Sciatic nerve (tissue), 2 donors: Measurements from ENCODE around the gene PACS2. TPM values are rescaled to one million over a fixed set of nuclear protein-coding genes. Genes with fewer than 3 reads are reported as not detected.
A peak's percentile ranks its signal among the peaks of the same experiment; 100 is the strongest.

Source experiments
- ATAC-seq: fragments of 200-7000 bp; cut with Tn5 transposase; one replicate; pipeline ENCODE4 v1.9.1; 2020; ENCODE audit warnings: mild to moderate bottlenecking, moderate library complexity
- DNase-seq: peaks from one replicate; pipeline ENCODE4 v3.0.0-alpha.2; 2020; ENCODE audit warnings: low spot score
- intact Hi-C: fragments of 100-400 bp; cut with DNase I; formaldehyde crosslinking; loops from one replicate; pipeline ENCODE4 v1.14.2; 2022
- total RNA-seq: library from RNA; stranded (reverse); fragmentation: NEBNext Ultra II Directional; extraction: Animal tissue kit (Norgen Biotek cat#: 25700); gene quantifications from one replicate; pipeline ENCODE4 v1.2.1, GENCODE V29; 2021
- donor health status: DM: no; HTN: no; CAD: no.
- donor health status: DM: no; HTN: no; CAD: no.

Gene PACS2
- total RNA-seq, 1 donor from 2014 or later = 152 TPM

GRCh38 chr14:105309371-105309770 lies 5.2 kb upstream of the PACS2 start:
- intact Hi-C loops = no loop called here
- DNase-seq = no peak
- ATAC-seq = no peak

GRCh38 chr14:105311838-105312237 lies 2.7 kb upstream of the PACS2 start:
- intact Hi-C loops = no loop called here
- ATAC-seq (no peak), DNase-seq (no peak)

- intact Hi-C loops = no loop called here
- ATAC-seq (no peak), DNase-seq (no peak)
Measured at GRCh38 chr14:105312973-105313372, 1.6 kb upstream of the PACS2 start.

GRCh38 chr14:105313381-105314286 lies 914 bp upstream of the PACS2 start:
- ATAC-seq (peak; percentile 21), DNase-seq (peak; percentile 77)
- intact Hi-C loops = no loop called here

- ATAC-seq (peak; percentile 7), DNase-seq (no peak)
Measured at GRCh38 chr14:105315211-105315721, 718 bp downstream of the PACS2 start.

GRCh38 chr14:105315941-105316576 lies 1.5 kb downstream of the PACS2 start:
- intact Hi-C loops = no loop called here
- ATAC-seq = peak; percentile 18
- DNase-seq = no peak

More at GRCh38 chr14:105315211-105315721, 718 bp downstream of the PACS2 start:
- intact Hi-C loops = no loop called here

- DNase-seq = no peak
- intact Hi-C loops = no loop called here
- ATAC-seq = no peak
Measured at GRCh38 chr14:105316577-105316941, 2.0 kb downstream of the PACS2 start.

GRCh38 chr14:105316968-105317510 lies 2.5 kb downstream of the PACS2 start:
- DNase-seq (no peak), ATAC-seq (no peak)
- intact Hi-C loops = no loop called here

- DNase-seq (no peak), ATAC-seq (peak; percentile 20)
- intact Hi-C loops = no loop called here
Measured at GRCh38 chr14:105317546-105317945, 3.0 kb downstream of the PACS2 start.

GRCh38 chr14:105322791-105323556 lies 8.4 kb downstream of the PACS2 start:
- no peak for ATAC-seq
- intact Hi-C loops = no loop called here
- DNase-seq = no peak

GRCh38 chr14:105323663-105324062 lies 9.1 kb downstream of the PACS2 start:
- ATAC-seq (no peak), DNase-seq (no peak)
- intact Hi-C loops = no loop called here

- intact Hi-C loops = no loop called here
- no peak for DNase-seq
- ATAC-seq = peak; percentile 32
Measured at GRCh38 chr14:105324080-105324778, 9.7 kb downstream of the PACS2 start.

- no peak for ATAC-seq
- DNase-seq = no peak
- intact Hi-C loops = no loop called here
Measured at GRCh38 chr14:105324871-105325270, 10.3 kb downstream of the PACS2 start.

- intact Hi-C loops = no loop called here
- DNase-seq (no peak), ATAC-seq (no peak)
Measured at GRCh38 chr14:105325303-105325702, 10.8 kb downstream of the PACS2 start.

GRCh38 chr14:105325716-105326567 lies 11.4 kb downstream of the PACS2 start:
- intact Hi-C loops = no loop called here
- DNase-seq = no peak
- ATAC-seq = no peak

GRCh38 chr14:105326568-105326867 lies 12.0 kb downstream of the PACS2 start:
- ATAC-seq (no peak), DNase-seq (no peak)
- intact Hi-C loops = no loop called here

- intact Hi-C loops = no loop called here
- no peak for ATAC-seq
- DNase-seq = no peak
Measured at GRCh38 chr14:105326891-105327694, 12.5 kb downstream of the PACS2 start.
